ENCODE data around the gene SLC6A6.

- TF ChIP-seq EZH2 (IDR thresholded peaks at IDR 0.05; ENCODE audit: insufficient read depth, poor library complexity, severe bottlenecking): no peak
- no peak for TF ChIP-seq EZH2phosphoT487 (IDR thresholded peaks at IDR 0.05; ENCODE audit: insufficient read depth, low read depth)
Measured at GRCh38 chr3:14520149-14520548, 117.7 kb downstream of the SLC6A6 start.
